Common myeloid progenitor, CD34-positive (primary cell): Measurements from ENCODE around the gene HSP90AA1.
"Not testable (repeated sequence)": the region's sequence is repeated elsewhere in the genome, so short reads cannot be mapped to it uniquely, and the experiment has no call there.

Source experiments
- CTCF ChIA-PET: fragments of 350-600 bp; sonication (Branson Sonifier 250); formaldehyde crosslinking; loops from one replicate; lab custom pipeline; 2021; ENCODE audit warnings: antibody characterized with exemption; lab: Charles Lee
- POLR2A ChIA-PET: fragments of 350-600 bp; sonication (Branson Sonifier 250); formaldehyde crosslinking; loops from one replicate; lab custom pipeline; 2021; ENCODE audit warnings: antibody characterized with exemption; lab: Charles Lee
- DNase-seq, 3 donors: peaks; one replicate each; pipeline versions ENCODE4 v3.0.0 to v3.0.0-alpha.2; 2013
- H3K27ac ChIP-seq, 2 experiments: 1 replicate in 1 of 2; 2 replicates in 1 of 2; pipeline ENCODE4 v1.7.0; 2013; ENCODE audit warnings: inconsistent platforms in 2 of 2, low read length in 2 of 2, mild to moderate bottlenecking in 2 of 2, low read depth in 1 of 2, moderate library complexity in 1 of 2; ENCODE audit not compliant: severe bottlenecking in 2 of 2, insufficient read depth in 1 of 2, poor library complexity in 1 of 2
- H3K27me3 ChIP-seq, 5 experiments: replicated peaks in 2 of 5; 1 replicate in 3 of 5; 2 replicates in 2 of 5; pipeline versions ENCODE4 v1.6.1 to v1.7.0; 2013; ENCODE audit warnings: low read length in 4 of 5, mild to moderate bottlenecking in 2 of 5, moderate library complexity in 2 of 5, inconsistent platforms in 1 of 5; ENCODE audit not compliant: insufficient read depth in 5 of 5, control insufficient read depth in 4 of 5
- H3K36me3 ChIP-seq, 4 experiments: 1 replicate in 2 of 4; 2 replicates in 2 of 4; pipeline versions ENCODE4 v1.6.1 to v1.7.0; 2013; ENCODE audit warnings: low read length in 3 of 4, control low read depth in 1 of 4, mild to moderate bottlenecking in 1 of 4; ENCODE audit not compliant: control insufficient read depth in 4 of 4, insufficient read depth in 4 of 4
- H3K4me1 ChIP-seq, 4 experiments: 1 replicate in 3 of 4; 2 replicates in 1 of 4; pipeline versions ENCODE4 v1.6.1 to v1.7.1; 2013; ENCODE audit warnings: low read length in 3 of 4, mild to moderate bottlenecking in 3 of 4, control low read depth in 1 of 4, inconsistent platforms in 1 of 4, moderate library complexity in 1 of 4; ENCODE audit not compliant: control insufficient read depth in 4 of 4, insufficient read depth in 4 of 4; ENCODE audit errors: control extremely low read depth in 1 of 4
- H3K4me3 ChIP-seq, 7 experiments: 1 replicate in 4 of 7; 2 replicates in 3 of 7; pipeline versions ENCODE4 v1.5.1 to v1.7.0; 2013; ENCODE audit warnings: mild to moderate bottlenecking in 7 of 7, low read length in 6 of 7, moderate library complexity in 6 of 7, inconsistent platforms in 2 of 7, low read depth in 2 of 7, control low read depth in 1 of 7; ENCODE audit not compliant: insufficient read depth in 4 of 7, control insufficient read depth in 1 of 7; ENCODE audit errors: extremely low read depth in 1 of 7
- H3K9me3 ChIP-seq, 5 experiments: 1 replicate in 4 of 5; 2 replicates in 1 of 5; pipeline versions ENCODE4 v1.6.1 to v1.7.1; 2013; ENCODE audit warnings: low read length in 4 of 5, mild to moderate bottlenecking in 2 of 5, inconsistent platforms in 1 of 5, low read depth in 1 of 5, moderate library complexity in 1 of 5; ENCODE audit not compliant: control insufficient read depth in 4 of 5, insufficient read depth in 2 of 5; ENCODE audit errors: control extremely low read depth in 1 of 5
- WGBS: methylation state at CpG from one replicate; pipeline ENCODE4 v1.1.5; 2013; ENCODE audit not compliant: insufficient coverage; 5-methylcytosine and 5-hydroxymethylcytosine counted together

Gene HSP90AA1

DNA sequence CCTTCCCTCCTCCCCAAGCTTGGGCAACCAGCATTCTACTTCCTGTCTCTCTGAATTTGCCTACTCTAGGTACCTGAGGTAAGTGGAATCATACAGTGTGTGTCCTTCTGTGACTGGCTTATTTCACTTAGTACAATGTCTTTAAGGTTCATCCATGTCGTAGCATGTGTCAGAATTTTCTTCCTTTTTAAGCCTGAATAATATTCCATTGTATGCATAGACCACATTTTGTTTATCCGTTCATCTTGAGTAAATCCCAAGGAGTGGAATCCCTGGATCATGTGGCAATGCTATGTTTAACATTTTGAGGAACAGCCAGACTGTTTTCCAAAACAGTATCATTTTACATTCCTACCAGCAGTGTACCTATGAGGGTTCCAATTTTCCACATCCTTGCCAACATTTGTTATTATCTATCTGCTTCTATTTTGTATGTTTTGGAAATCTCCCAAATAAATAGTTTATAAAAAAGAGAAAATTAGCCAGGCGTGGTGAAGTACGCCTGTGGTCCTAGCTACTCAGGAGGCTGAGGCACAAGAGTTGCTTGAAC, 12.4 kb downstream of the HSP90AA1 start:
- POLR2A ChIA-PET: no interaction called here
- Histone ChIP-seq H3K27ac (no peak overlapping the region), H3K36me3 (peaks cover 4 to 14% (median 10%) of the 10 kb centered on the region in 4 experiments), H3K9me3 (no peaks in the 10 kb centered on the region), H3K27me3 (no peaks in the 10 kb centered on the region), H3K4me3 (no peak overlapping the region), H3K4me1 (peaks cover 0 to 8% (median 4%) of the 10 kb centered on the region in 4 experiments)
- DNase-seq: no peak
- CTCF ChIA-PET: interaction anchor here (1.1 to 2.5 kb wide), 2 partner anchors 11 to 14 kb away, joined by 4 to 5 read pairs; no protein-coding TSS in a partner anchor
- 100% methylated on average over 4 of the region's 4 CpGs for WGBS

DNA sequence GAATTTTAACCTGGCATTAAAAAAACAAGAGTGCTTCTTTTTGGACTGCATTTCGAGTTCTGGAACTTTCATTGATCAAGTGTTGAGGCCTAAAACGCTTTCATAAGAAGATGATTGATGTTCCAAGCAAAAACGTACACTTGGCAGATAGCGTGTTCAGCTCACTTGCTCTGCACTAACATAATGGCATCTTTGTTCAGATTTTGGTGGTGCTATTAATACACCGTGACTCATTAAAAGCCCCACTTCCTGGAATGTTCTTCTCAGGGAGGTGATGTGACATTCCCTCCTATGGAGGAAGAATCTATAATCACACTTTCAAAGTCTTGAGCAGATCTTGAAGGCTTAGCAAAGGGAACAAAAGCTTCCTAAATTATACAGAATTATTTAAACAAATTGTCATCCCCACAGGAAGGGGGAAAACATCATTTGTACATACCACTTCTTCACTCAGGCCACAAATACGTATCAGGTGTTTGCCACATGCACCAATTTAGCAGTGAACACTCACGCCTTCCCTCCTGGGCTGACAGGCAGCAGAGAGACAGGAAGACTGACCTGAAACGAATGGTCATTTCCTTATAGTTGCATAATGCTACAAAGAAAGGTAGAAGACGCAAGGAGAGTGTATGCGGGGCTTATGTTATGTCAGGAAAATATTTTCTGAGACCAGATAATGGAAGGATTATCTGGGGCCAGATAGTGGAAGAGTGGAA, 15.4 kb downstream of the HSP90AA1 start:
- CTCF ChIA-PET: interaction anchor here (1.2 to 1.3 kb wide), 2 partner anchors 9 to 14 kb away, joined by 4 to 5 read pairs; no protein-coding TSS in a partner anchor
- DNase-seq: no peak

DNA sequence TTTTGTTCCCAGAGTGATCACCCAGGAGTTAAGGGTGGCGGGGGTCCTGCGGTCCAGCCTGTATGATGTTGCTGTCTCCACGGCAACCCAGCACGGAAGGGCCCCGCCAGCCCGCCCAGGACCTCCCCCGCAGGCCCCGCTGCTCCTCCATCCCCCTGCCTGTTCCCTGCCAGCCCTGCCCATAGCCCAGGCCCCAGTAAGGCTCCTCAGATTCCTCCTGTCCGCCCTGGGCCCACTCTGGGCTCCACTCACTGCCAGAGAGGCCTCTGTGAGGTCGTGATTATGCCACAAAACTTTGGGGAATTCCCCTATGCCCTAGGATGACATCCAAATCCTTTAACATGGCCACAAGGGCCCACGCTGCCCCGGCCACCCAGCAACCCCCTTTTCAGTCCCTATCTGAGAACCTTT, 20.8 kb downstream of the HSP90AA1 start:
- no peaks in the 10 kb centered on the region for H3K36me3 ChIP-seq
- H3K27ac ChIP-seq: no peak overlapping the region
- ChIA-PET POLR2A (no interaction called here), CTCF (interaction anchor here (1.0 to 7.3 kb wide), 2 partner anchors 20 to 31 kb away, joined by 3 to 90 read pairs; no protein-coding TSS in a partner anchor)
- WGBS: 91% methylated on average over 9 of the region's 12 CpGs
- no peak for DNase-seq
- no peak overlapping the region for H3K4me3 ChIP-seq
- no peaks in the 10 kb centered on the region for H3K27me3 ChIP-seq
- H3K9me3 ChIP-seq: no peaks in the 10 kb centered on the region
- H3K4me1 ChIP-seq: peaks cover 0 to under 1% (median 0%) of the 10 kb centered on the region in 4 experiments

More for the DNA sequence above, 15.4 kb downstream of the HSP90AA1 start:
- Histone ChIP-seq H3K27ac (no peak overlapping the region), H3K4me3 (no peak overlapping the region), H3K9me3 (no peaks in the 10 kb centered on the region), H3K4me1 (peaks cover 0 to 8% (median 4%) of the 10 kb centered on the region in 4 experiments), H3K27me3 (no peaks in the 10 kb centered on the region), H3K36me3 (no peaks in the 10 kb centered on the region)
- POLR2A ChIA-PET: interaction anchor here (0.9 to 1.5 kb wide), 2 partner anchors 13 to 65 kb away, joined by 4 read pairs; no protein-coding TSS in a partner anchor
- WGBS: 61% methylated on average over 8 of the region's 10 CpGs

DNA sequence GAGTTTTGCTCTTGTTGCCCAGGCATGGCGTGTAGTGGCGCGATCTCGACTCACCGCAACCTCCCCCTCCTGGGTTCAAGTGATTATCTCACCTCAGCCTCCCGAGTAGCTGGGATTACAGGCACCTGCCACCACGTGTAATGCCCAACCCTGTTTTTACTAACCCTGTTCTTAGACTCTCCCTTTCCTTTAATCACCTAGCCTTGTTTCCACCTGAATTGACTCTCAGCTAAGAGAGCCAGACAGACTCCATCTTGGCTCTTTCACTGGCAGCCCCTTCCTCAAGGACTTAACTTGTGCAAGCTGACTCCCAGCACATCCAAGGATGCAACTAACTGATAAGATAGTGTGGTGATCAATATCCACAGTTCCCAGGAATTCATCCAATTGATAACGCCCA, 22.3 kb downstream of the HSP90AA1 start:
- not testable (repeated sequence) for H3K4me3 ChIP-seq, H3K27me3 ChIP-seq, H3K9me3 ChIP-seq, H3K27ac ChIP-seq, H3K36me3 ChIP-seq, DNase-seq, H3K4me1 ChIP-seq
- ChIA-PET POLR2A (interaction anchor here (0.9 kb wide), 1 partner anchor 32 kb away, joined by 4 read pairs; no protein-coding TSS in a partner anchor), CTCF (interaction anchor here (0.6 to 7.3 kb wide), 5 partner anchors 13 to 94 kb away, joined by 3 to 90 read pairs (median 5); no protein-coding TSS in a partner anchor)
- whole genome bisulfite sequencing: 96% methylated on average over 6 of the region's 8 CpGs

DNA sequence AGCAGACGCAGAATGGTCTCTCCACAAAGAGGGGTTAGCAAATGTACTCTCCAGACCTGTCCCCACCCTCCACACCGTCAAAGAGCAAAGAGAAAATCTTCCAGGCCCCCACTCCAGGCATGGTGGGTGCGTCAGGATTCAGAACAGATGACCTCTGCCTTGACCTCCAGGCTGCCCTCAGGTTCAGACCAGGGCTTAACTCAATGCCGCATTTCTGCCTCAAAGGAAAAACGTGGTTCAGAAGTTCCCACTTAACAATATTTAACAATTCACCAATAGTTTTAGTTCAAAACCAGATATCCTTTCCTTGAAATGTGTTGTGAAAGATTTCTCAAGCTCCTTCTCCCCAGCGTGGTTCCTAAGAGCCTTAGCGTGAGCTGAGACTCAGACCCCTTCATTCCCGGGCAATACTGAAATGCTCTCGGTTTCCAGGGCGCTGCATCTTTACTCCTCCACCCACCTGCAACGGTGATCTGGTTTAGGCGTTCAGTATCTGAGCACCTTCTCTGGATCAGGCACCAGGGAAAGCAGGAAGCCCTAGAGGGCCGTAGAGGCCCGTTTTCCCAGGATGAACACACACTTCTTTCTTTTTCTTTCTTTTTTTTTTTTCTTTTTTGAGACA, 22.9 kb downstream of the HSP90AA1 start:
- no peaks in the 10 kb centered on the region for H3K9me3 ChIP-seq
- no peaks in the 10 kb centered on the region for H3K4me1 ChIP-seq
- ChIA-PET POLR2A (interaction anchor here (0.9 kb wide), 1 partner anchor 33 kb away, joined by 4 read pairs; no protein-coding TSS in a partner anchor), CTCF (interaction anchor here (0.6 to 7.3 kb wide), 7 partner anchors 11 to 94 kb away, joined by 3 to 90 read pairs (median 5); partner anchors contain the start of gene HSP90AA1)
- no peaks in the 10 kb centered on the region for H3K27me3 ChIP-seq
- WGBS: 94% methylated on average over 11 of the region's 14 CpGs
- H3K27ac ChIP-seq: no peak overlapping the region
- no peak overlapping the region for H3K4me3 ChIP-seq
- no peak for DNase-seq
- H3K36me3 ChIP-seq: no peaks in the 10 kb centered on the region

DNA sequence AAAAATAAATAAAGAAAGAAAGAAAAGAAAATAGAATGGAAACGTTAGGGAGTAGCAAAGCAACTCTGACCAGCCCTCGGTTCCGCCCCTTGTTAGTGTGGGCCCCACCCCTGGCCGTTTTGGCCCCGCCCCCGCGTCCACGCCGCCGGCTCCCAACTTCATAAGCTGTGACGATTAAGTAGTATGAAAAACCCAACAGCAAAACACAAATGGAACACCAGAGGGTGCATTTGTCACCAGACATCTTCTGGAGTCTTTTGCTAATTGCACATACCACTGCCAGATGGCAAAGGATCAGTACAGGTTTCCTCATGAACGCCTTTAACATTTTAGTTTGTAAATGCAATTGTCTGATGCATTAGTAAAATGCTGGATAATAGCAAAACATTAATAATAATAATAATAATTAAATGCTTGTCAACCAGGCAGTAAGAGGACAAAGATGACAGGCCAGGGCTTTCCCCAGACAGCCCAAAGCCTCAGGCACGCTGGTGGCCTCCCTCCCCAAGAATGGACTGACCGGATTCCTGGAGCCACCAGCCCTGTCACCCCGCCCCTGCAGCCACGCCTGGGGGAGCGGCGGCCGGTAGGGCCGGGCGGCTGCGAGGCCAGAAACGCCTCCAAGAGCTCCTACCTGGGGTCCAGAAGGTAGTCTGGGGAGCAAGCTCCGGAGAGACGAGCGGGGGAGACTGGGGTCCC, 23.6 kb downstream of the HSP90AA1 start:
- ChIA-PET CTCF (interaction anchor here (0.9 to 7.3 kb wide), 9 partner anchors 12 to 257 kb away, joined by 3 to 90 read pairs (median 5); partner anchors contain the start of genes HSP90AA1 and ZNF839), POLR2A (interaction anchor here (1.3 kb wide), 1 partner anchor 43 kb away, joined by 3 read pairs; no protein-coding TSS in a partner anchor)
- WGBS: 39% methylated on average over 20 of the region's 26 CpGs
- H3K27me3 ChIP-seq: no peaks in the 10 kb centered on the region
- no peaks in the 10 kb centered on the region for H3K9me3 ChIP-seq
- no peaks in the 10 kb centered on the region for H3K4me1 ChIP-seq
- H3K36me3 ChIP-seq: no peaks in the 10 kb centered on the region
- H3K27ac ChIP-seq: no peak overlapping the region
- DNase-seq: peak; percentile 91 to 94 (median 92)
- no peak overlapping the region for H3K4me3 ChIP-seq
